ENCODE results near the gene TSTD1.

Gene TSTD1

GRCh38 chr1:161038523-161039153 is at the start of gene TSTD1:
Gene TSTD1 (minus strand): TSS chr1:161038964. CDS start chr1:161038889, 75 bp downstream.
- no peak for DNase-seq

GRCh38 chr1:161086457-161086856 is 47.7 kb upstream of the TSTD1 start:
- DNase-seq, result no peak

GRCh38 chr1:161085165-161085564 is 46.4 kb upstream of the TSTD1 start:
- no peak for DNase-seq

GRCh38 chr1:161084597-161084988 is 45.8 kb upstream of the TSTD1 start:
- DNase-seq, result no peak

GRCh38 chr1:161083748-161084596 is 45.2 kb upstream of the TSTD1 start:
- no peak for DNase-seq

GRCh38 chr1:161082996-161083747 is 44.4 kb upstream of the TSTD1 start:
- DNase-seq, result no peak

- no peak for DNase-seq
These were observed 43.7 kb upstream of the TSTD1 start for GRCh38 chr1:161082483-161082882.

GRCh38 chr1:161081519-161081918 is 42.8 kb upstream of the TSTD1 start:
- DNase-seq, result no peak

GRCh38 chr1:161080441-161081405 is 42.0 kb upstream of the TSTD1 start:
- DNase-seq, result no peak

- no peak for DNase-seq
These were observed 40.8 kb upstream of the TSTD1 start for GRCh38 chr1:161079436-161080110.

GRCh38 chr1:161077426-161077825 is 38.7 kb upstream of the TSTD1 start:
- no peak for DNase-seq

- no peak for DNase-seq
These were observed 37.6 kb upstream of the TSTD1 start for GRCh38 chr1:161076410-161076809.

- no peak for DNase-seq
These were observed 36.1 kb upstream of the TSTD1 start for GRCh38 chr1:161074676-161075368.

GRCh38 chr1:161073474-161074121 is 34.8 kb upstream of the TSTD1 start:
- no peak for DNase-seq

- DNase-seq, result no peak
These were observed 34.1 kb upstream of the TSTD1 start for GRCh38 chr1:161072751-161073449.

GRCh38 chr1:161071886-161072371 is 33.2 kb upstream of the TSTD1 start:
- DNase-seq, result no peak

GRCh38 chr1:161070761-161071160 is 32.0 kb upstream of the TSTD1 start:
- DNase-seq, result no peak

- DNase-seq, result peak; percentile 88
These were observed 31.0 kb upstream of the TSTD1 start, which contains the start of gene ARHGAP30 for GRCh38 chr1:161069731-161070270. Gene ARHGAP30 (minus strand): TSS chr1:161069891. CDS start chr1:161069624, 267 bp downstream.

- DNase-seq, result no peak
These were observed 30.5 kb upstream of the TSTD1 start for GRCh38 chr1:161069241-161069640.
